NCI-H2227 treated with DMSO at 0.1 percent for 48 hours (cell line): ENCODE data around the gene HDAC10.

ENCODE experiments used
- DNase-seq: peaks from one replicate; lab custom pipeline; 2025; lab: John Stamatoyannopoulos, UW

The HDAC10 gene

DNA sequence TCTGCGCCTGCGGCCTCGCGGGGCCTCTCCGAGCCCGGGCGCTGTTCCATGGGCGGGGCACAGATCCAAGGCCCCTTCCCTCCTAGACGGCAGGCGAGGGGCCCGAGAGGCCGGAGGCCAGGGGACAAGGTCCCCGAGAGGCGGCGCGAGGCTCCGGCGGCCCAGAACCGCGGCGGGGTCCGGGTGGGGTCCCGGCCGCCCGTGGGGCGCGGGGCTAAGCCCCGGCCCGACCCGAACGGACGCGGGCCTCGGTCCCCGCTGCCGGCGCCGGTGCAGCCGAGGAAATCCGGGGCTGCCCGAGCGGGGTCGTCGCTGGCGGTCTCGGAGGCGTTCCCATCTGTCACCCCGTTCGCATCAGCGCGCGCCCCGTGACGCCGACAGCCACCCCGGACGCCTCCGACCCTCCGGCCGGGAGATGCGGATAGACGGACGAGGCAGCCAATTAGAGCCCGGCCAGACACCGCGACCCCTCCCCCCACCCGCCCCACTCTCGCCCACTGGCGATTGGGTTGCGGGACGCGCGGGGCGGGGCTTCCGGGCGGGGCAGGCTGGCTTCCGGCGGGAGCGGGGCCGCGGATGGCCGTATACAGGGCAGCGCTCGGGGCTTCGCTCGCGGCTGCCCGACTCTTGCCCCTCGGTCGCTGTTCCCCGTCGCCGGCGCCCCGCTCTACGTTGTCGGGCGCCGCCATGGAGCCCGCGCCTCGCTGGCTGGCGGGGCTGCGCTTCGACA is 50.4 kb downstream of the HDAC10 start, which contains the start of gene SELENOO:
Gene SELENOO, plus strand, starts transcription at position 551 of the 730 bp plus-strand sequence. Its CDS starts 26 bp downstream, at position 577.
- peak; percentile 59 for DNase-seq

DNA sequence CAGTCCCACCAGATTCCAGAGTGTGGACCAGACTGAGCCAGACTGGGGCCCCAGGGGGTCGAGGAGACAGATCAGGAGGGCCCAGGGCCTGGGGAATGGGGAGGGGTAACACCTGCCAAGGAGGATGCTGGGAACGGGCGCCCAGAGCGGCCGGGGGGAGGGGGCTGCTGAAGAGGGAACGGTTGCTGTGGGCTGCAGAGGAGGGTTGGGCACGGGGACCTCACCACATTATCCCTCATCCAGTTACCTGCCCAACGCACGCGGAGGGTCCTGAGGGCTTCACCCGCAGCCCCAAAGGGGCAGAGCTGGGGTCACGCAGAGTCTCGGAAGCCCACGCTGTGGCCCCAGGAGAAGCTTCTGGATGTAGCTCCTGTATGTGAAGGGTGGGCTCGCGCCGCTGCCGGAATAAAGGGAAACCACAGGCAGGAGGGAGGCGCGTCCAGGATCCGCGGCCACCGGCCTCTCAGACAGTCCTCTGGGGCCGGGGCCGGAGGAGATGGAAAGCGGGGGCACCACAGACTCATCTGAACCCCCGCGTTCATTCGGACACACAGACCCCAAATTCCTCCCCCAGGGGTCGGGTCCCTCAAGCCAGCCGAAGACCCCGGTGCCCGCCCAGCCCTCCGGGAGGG is 51.1 kb downstream of the HDAC10 start:
- DNase-seq, result peak; percentile 3

GRCh38 chr22:50199251-50199721 is 51.8 kb downstream of the HDAC10 start:
- DNase-seq, result no peak

- no peak for DNase-seq
Measured at GRCh38 chr22:50198624-50199017, 52.4 kb downstream of the HDAC10 start.

GRCh38 chr22:50197856-50198623 is 53.0 kb downstream of the HDAC10 start:
- DNase-seq, result no peak

DNA sequence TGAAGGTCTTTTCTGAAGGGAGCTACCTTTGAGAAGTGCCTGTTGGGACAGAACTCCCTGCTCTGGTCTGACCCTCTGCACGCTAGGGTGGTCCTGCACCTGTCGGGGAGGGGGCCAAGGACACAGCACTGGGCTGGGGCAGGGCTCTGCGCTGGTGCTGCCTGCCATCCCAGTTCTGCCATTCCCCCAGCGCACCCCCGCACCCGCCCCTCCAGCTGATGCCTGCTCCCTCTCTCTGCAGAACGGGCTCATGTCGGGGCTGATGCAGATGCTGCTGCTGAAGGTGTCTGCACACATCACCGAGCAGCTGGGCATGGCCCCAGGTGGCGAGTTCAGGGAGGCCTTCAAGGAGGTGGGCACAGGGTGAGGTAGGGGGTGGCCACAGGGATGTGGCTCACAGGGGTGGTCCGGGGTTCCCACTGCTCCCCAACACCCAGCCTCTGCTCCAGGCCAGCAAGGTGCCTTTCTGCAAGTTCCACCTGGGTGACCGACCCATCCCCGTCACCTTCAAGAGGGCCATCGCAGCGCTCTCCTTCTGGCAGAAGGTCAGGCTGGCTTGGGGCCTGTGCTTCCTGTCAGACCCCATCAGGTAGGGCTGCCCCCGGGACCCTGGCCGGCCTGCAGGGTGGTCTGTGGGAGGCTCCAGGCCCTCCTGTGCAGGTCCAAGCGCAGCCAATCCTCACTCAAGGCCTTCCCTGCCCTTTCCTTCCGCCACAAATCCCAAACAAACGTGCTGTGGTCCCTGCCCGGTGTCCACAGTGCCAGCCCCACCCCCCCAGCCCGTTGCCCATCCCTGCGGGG is 53.9 kb downstream of the HDAC10 start:
- DNase-seq, result no peak

DNA sequence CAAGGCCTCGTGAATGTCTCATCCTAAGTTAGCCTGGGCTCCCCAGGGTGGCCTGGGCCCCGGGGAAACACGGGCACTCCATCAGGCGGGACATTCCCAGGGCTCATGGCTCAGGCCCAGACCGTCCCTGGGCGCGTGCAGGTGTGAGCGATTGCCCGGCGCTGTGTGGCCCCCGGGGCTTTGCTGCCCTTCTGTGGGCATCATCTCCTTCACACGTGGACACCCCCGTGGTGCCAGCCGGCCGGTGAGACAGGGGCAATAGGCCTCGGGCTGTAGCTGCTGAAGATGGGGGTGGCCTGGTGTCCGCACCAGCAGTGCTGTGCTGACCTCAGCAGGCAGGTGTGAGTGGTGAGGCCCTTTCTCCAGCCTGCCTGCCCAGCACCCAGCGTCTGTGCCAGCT is 54.8 kb downstream of the HDAC10 start:
- no peak for DNase-seq
